ENCODE measurements around the gene ADGRF1.
"Not testable (repeated sequence)": the region's sequence is repeated elsewhere in the genome, so short reads cannot be mapped to it uniquely, and the experiment has no call there.

The ADGRF1 gene

GRCh38 chr6:47042275-47042791 is at the start of gene ADGRF1:
Gene ADGRF1, minus strand, starts transcription at chr6:47042332. Its CDS starts 13,271 bp downstream, at chr6:47029061.
- DNase-seq (ENCODE audit: low spot score): no peak

GRCh38 chr6:47090881-47091280 is 48.7 kb upstream of the ADGRF1 start:
- DNase-seq (ENCODE audit: low spot score): no peak

GRCh38 chr6:47089473-47089872 is 47.3 kb upstream of the ADGRF1 start:
- not testable (repeated sequence) for DNase-seq (ENCODE audit: low spot score)

DNA sequence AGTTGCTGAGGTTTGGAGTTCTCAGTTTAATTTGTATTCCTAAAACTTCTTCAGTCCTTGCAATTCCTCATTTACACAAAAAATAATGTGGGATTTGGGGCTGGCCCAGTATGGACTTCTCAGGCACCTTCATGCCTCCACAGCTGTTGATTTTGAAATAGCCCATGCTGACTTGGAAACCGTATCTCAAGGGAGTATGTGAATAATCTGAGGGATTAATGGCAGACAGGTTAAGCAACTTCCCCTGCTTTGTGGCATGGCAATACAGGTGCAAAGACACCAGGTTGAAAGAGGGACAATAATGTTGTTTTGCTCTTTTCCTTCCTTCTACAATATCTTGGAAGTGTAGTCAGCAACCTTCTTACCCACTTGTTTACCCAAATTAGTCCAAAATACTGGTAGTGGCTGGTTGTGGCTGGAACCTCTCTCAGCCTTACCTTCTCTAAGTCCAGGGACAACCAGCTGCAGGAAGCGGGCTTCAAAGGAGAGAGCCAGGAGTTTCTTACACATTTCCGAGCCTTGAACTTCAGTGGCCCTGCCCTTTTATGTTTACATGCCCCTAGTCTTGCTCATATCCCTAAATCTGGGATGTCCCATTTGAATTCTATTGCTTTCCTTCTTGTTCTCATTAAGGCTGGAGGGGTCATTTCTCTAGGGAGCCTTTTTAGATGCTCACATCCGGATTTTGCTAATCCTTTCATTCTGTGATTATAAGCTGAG is 44.1 kb upstream of the ADGRF1 start:
- DNase-seq (ENCODE audit: low spot score): no peak

- DNase-seq (ENCODE audit: low spot score): no peak
Measured at GRCh38 chr6:47084610-47085009, 42.5 kb upstream of the ADGRF1 start.

GRCh38 chr6:47083586-47084047 is 41.5 kb upstream of the ADGRF1 start:
- DNase-seq (ENCODE audit: low spot score): peak; percentile 26

GRCh38 chr6:47080083-47080596 is 38.0 kb upstream of the ADGRF1 start:
- DNase-seq (ENCODE audit: low spot score): no peak

DNA sequence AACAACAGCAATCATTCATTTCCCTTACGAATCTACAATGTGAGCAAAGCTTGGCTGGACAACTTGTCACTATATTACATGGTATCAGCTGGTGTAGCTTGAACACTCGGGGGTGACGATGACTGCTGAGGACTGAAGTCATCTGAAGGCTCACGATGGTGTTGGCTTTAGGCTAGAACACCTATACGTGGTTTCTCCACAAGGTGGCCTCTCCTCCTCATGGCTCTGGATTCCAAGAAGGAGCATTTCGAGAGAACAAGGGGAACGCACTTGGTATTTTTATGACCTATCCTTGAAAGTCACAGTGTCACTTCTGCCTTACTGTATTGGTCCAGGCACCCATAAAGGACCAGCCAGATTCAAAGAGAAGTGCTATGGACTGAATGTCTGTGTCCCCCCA is 37.5 kb upstream of the ADGRF1 start:
- no peak for DNase-seq (ENCODE audit: low spot score)

GRCh38 chr6:47078991-47079390 is 36.9 kb upstream of the ADGRF1 start:
- no peak for DNase-seq (ENCODE audit: low spot score)

- no peak for DNase-seq (ENCODE audit: low spot score)
Measured at GRCh38 chr6:47076422-47077344, 34.6 kb upstream of the ADGRF1 start.

DNA sequence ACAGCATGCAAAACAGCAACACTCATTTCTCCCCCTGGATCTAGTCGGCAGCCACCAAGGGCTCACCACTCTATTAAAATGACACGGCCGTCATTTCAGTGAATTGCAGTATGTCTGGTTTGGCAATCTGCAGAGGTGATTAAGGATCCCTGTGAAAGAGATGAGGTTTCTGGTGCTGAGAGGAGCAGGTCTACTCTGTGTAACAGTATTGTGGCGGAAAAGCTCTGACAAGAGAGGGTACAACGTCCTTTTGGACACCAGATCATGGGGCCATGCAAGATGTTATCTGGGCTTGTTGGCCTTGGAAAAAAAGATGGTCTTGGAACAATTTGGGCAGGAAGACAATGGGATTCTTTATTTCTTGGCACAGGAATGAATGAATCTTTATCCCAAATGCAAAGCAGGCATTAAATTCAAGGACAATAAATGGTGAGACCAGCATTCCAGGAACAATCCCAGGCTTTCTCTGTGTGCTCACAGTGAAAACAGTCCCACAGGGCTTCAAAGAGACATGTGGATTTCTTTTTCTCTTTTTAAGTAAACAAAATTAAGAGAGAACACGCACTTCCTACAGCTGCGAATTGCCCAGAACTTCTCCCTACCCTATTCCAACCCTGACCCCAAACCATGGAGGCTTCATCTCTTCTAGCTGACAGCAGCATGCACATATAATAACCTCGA is 33.7 kb upstream of the ADGRF1 start:
- DNase-seq (ENCODE audit: low spot score): no peak

GRCh38 chr6:47075168-47075567 is 33.0 kb upstream of the ADGRF1 start:
- no peak for DNase-seq (ENCODE audit: low spot score)

- no peak for DNase-seq (ENCODE audit: low spot score)
Measured at GRCh38 chr6:47073125-47074110, 31.3 kb upstream of the ADGRF1 start.

GRCh38 chr6:47072667-47073066 is 30.5 kb upstream of the ADGRF1 start:
- DNase-seq (ENCODE audit: low spot score): no peak

- no peak for DNase-seq (ENCODE audit: low spot score)
Measured at GRCh38 chr6:47071681-47072080, 29.5 kb upstream of the ADGRF1 start.

GRCh38 chr6:47070461-47070860 is 28.3 kb upstream of the ADGRF1 start:
- DNase-seq (ENCODE audit: low spot score): no peak

- DNase-seq (ENCODE audit: low spot score): no peak
Measured at GRCh38 chr6:47069156-47069555, 27.0 kb upstream of the ADGRF1 start.

GRCh38 chr6:47066418-47066817 is 24.3 kb upstream of the ADGRF1 start:
- no peak for DNase-seq (ENCODE audit: low spot score)

DNA sequence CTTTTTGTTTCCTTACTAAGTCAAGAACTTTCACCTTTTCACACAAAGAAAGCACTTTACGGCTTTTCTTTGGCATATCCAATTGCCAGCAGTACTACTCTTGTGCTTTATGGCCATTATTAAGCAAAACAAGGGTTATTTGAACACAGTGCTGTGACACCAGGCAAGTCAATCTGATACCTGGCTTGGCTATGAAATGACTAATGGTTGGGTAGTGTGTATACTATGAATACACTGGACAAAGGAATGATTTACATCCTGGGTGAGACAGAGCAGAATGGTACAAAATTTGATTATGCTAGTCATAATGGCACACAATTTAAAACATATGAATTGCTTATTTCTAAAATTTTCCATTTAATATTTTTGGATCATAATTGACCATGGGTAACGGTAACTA is 22.1 kb upstream of the ADGRF1 start:
- no peak for DNase-seq (ENCODE audit: low spot score)

DNA sequence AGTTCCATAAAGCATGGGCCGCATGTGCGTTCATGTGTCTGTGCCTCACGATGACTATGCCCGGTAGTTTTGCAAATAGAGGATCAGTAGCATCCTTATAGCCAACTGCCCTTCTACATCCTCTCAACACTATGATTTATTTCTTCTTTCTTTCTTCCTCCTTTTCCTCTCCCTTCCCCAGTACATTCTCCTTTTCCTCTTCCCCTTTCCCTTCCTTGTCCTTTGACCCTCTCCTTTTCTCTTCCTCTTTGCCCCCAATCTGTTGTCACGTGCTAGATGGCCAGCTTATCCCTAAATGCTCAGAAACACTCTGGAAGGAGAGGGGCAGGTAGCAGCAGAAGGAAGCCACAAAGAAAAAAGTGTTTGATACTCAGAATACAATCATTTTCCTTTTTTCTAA is 20.2 kb upstream of the ADGRF1 start:
- no peak for DNase-seq (ENCODE audit: low spot score)
